Measurements from ENCODE around the gene EEF1AKMT4.

DNA sequence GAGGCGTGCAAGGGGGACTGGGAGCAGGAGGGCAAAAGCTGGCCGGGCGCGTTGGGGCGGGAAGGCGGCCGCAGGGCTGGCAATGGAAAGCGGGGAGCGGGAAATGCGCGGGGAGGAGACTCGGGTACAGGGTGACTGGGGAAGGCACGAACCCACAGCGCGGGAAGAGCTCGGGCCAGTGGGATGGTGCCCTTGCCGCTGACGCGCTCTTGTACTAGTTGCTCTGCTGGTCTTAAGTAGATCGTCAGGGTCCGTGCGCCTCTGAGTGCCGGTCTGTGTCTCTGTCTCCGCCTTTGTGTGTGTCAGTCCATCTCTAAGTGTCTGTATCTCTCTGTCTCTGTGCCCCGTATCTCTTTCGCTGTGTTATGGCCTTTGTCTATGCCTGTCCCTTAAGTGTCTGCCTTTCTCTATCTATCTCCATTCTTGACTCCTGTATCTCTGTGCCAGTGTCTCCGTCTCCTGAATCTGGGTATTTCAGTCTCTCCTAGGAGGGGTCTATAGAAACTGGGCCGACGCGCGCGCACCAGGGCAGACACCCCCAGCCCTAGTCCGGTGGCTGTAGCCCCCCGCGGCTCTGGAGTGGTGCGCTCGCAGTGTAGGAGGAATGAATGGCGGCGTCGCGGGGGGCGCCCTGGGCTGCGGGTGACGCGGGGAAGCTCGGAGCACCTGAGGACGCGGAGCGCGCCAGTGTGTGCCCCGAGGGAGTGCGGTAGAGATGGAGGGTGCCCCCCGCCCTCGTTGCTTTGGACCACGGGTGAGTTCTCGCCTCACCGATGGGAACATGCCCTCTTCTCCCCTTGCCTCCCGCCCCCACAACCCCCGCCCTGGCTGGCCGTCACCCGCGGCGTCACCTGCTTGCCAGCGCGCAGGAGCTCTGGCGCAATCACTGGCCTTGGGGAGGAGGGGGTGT lies 12.6 kb downstream of the EEF1AKMT4 start:
- no peak for TF ChIP-seq RAD21 (IDR thresholded peaks at IDR 0.05; ENCODE audit: insufficient read depth, low read depth, low read length)
- TF ChIP-seq TCF7 (IDR thresholded peaks at IDR 0.05; ENCODE audit: borderline replicate concordance) = no peak
- TF ChIP-seq POLR2A (IDR thresholded peaks at IDR 0.05; ENCODE audit: low read depth, low read length) = no peak
- TF ChIP-seq MYC (IDR thresholded peaks at IDR 0.05; ENCODE audit: insufficient read depth, insufficient read length, insufficient replicate concordance, low read length, severe bottlenecking) = no peak
- no peak for TF ChIP-seq GABPA (IDR thresholded peaks at IDR 0.05; ENCODE audit: low read depth)
- no peak for TF ChIP-seq DPF2 (IDR thresholded peaks at IDR 0.05)
- TF ChIP-seq EGR1 (IDR thresholded peaks at IDR 0.05; ENCODE audit: borderline replicate concordance in 1 of 2, low read depth in 2 of 2, low read length in 2 of 2) = no peak
- TF ChIP-seq, protein P1, sequence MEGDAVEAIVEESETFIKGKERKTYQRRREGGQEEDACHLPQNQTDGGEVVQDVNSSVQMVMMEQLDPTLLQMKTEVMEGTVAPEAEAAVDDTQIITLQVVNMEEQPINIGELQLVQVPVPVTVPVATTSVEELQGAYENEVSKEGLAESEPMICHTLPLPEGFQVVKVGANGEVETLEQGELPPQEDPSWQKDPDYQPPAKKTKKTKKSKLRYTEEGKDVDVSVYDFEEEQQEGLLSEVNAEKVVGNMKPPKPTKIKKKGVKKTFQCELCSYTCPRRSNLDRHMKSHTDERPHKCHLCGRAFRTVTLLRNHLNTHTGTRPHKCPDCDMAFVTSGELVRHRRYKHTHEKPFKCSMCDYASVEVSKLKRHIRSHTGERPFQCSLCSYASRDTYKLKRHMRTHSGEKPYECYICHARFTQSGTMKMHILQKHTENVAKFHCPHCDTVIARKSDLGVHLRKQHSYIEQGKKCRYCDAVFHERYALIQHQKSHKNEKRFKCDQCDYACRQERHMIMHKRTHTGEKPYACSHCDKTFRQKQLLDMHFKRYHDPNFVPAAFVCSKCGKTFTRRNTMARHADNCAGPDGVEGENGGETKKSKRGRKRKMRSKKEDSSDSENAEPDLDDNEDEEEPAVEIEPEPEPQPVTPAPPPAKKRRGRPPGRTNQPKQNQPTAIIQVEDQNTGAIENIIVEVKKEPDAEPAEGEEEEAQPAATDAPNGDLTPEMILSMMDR (IDR thresholded peaks at IDR 0.05 in 2 of 3, conservative IDR thresholded peaks at IDR 0.05 in 1 of 3; ENCODE audit: control insufficient read depth in 2 of 3, extremely low read depth in 1 of 3, insufficient read depth in 1 of 3, low read depth in 3 of 3, low read length in 3 of 3) = no peak
- TF ChIP-seq STAT3 (IDR thresholded peaks at IDR 0.05; ENCODE audit: low read depth, low read length) = no peak
